Measurements from ENCODE around the gene SUSD1. TPM values are rescaled to one million over a fixed set of nuclear protein-coding genes. Genes with fewer than 3 reads are reported as not detected.

SUSD1 gene
- total RNA-seq, 1 experiment from 2014 or later = 7.9 TPM

GRCh38 chr9:112041199-112041535, 133.9 kb downstream of the SUSD1 start:
- no peaks in the 10 kb centered on the region for H3K9me3 ChIP-seq (ENCODE audit: control insufficient read depth in 1 of 2, insufficient read depth in 1 of 2, low read depth in 1 of 2, low read length in 2 of 2)
- peak overlapping the region in 1 of 2 experiments; percentile 18; a peak in 1 of 4 replicates for H3K4me3 ChIP-seq (replicated peaks in 1 of 2; ENCODE audit: low read depth in 1 of 2, low read length in 2 of 2)
- DNase-seq (ENCODE audit: low read depth, low spot score) (no peak), ATAC-seq (no peak; the same call in 1 of the 2 replicates)
- TF ChIP-seq RAD21 (IDR thresholded peaks at IDR 0.05; ENCODE audit: low read depth) (no peak), ZFX (IDR thresholded peaks at IDR 0.05) (no peak), CEBPB (IDR thresholded peaks at IDR 0.05; ENCODE audit: low read depth) (no peak), CTCF (IDR thresholded peaks at IDR 0.05 in 2 of 3, conservative IDR thresholded peaks at IDR 0.05 in 1 of 3; ENCODE audit: borderline replicate concordance in 1 of 3, insufficient read depth in 1 of 3, low read depth in 2 of 3, low read length in 2 of 3) (no peak), SIN3A (IDR thresholded peaks at IDR 0.05; ENCODE audit: low read depth) (no peak), JUND (IDR thresholded peaks at IDR 0.05) (no peak), EZH2 (IDR thresholded peaks at IDR 0.05) (no peak), ELF1 (IDR thresholded peaks at IDR 0.05; ENCODE audit: borderline replicate concordance, low read depth) (no peak), CBX3 (IDR thresholded peaks at IDR 0.05; ENCODE audit: low read depth) (no peak), ZNF274 (IDR thresholded peaks at IDR 0.05; ENCODE audit: low read depth, low read length) (no peak), EZH2phosphoT487 (IDR thresholded peaks at IDR 0.05; ENCODE audit: borderline replicate concordance) (no peak), SRF (IDR thresholded peaks at IDR 0.05; ENCODE audit: low read depth) (no peak), SP1 (IDR thresholded peaks at IDR 0.05; ENCODE audit: low read depth) (no peak), FOSL1 (IDR thresholded peaks at IDR 0.05; ENCODE audit: low read depth) (no peak)
- TF ChIP-seq, protein P1, sequence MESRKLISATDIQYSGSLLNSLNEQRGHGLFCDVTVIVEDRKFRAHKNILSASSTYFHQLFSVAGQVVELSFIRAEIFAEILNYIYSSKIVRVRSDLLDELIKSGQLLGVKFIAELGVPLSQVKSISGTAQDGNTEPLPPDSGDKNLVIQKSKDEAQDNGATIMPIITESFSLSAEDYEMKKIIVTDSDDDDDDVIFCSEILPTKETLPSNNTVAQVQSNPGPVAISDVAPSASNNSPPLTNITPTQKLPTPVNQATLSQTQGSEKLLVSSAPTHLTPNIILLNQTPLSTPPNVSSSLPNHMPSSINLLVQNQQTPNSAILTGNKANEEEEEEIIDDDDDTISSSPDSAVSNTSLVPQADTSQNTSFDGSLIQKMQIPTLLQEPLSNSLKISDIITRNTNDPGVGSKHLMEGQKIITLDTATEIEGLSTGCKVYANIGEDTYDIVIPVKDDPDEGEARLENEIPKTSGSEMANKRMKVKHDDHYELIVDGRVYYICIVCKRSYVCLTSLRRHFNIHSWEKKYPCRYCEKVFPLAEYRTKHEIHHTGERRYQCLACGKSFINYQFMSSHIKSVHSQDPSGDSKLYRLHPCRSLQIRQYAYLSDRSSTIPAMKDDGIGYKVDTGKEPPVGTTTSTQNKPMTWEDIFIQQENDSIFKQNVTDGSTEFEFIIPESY (IDR thresholded peaks at IDR 0.05; ENCODE audit: extremely low read depth, insufficient replicate concordance, low read length) = no peak
- TF ChIP-seq, protein P2, sequence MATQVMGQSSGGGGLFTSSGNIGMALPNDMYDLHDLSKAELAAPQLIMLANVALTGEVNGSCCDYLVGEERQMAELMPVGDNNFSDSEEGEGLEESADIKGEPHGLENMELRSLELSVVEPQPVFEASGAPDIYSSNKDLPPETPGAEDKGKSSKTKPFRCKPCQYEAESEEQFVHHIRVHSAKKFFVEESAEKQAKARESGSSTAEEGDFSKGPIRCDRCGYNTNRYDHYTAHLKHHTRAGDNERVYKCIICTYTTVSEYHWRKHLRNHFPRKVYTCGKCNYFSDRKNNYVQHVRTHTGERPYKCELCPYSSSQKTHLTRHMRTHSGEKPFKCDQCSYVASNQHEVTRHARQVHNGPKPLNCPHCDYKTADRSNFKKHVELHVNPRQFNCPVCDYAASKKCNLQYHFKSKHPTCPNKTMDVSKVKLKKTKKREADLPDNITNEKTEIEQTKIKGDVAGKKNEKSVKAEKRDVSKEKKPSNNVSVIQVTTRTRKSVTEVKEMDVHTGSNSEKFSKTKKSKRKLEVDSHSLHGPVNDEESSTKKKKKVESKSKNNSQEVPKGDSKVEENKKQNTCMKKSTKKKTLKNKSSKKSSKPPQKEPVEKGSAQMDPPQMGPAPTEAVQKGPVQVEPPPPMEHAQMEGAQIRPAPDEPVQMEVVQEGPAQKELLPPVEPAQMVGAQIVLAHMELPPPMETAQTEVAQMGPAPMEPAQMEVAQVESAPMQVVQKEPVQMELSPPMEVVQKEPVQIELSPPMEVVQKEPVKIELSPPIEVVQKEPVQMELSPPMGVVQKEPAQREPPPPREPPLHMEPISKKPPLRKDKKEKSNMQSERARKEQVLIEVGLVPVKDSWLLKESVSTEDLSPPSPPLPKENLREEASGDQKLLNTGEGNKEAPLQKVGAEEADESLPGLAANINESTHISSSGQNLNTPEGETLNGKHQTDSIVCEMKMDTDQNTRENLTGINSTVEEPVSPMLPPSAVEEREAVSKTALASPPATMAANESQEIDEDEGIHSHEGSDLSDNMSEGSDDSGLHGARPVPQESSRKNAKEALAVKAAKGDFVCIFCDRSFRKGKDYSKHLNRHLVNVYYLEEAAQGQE (IDR thresholded peaks at IDR 0.05; ENCODE audit: low read depth) = no peak
- H3K4me2 ChIP-seq (ENCODE audit: low read length) = peak overlapping the region; percentile 67
- no peaks in the 10 kb centered on the region for H3K36me3 ChIP-seq (ENCODE audit: control insufficient read depth in 1 of 2, insufficient read depth in 2 of 2, low read length in 2 of 2)
- H3K79me2 ChIP-seq (ENCODE audit: insufficient read depth, low read length) = no peaks in the 10 kb centered on the region
- POLR2A ChIA-PET = interaction anchor here (1.4 kb wide), 1 partner anchor 28 kb away, joined by 3 read pairs; no protein-coding TSS in a partner anchor
- intact Hi-C loops (cut with micrococcal nuclease) = no loop called here
- H3K27ac ChIP-seq (ENCODE audit: low read depth, low read length) = peak overlapping the region; percentile 37; the same call in 1 of the 2 replicates
- BruUV-seq (replicated peaks) = no TSS peak
- no peaks in the 10 kb centered on the region for H3K27me3 ChIP-seq (ENCODE audit: insufficient read depth, low read length)
- CTCF ChIA-PET = no interaction called here
- H4K20me1 ChIP-seq (ENCODE audit: insufficient read depth) = no peaks in the 10 kb centered on the region
- RAD21 ChIA-PET (ENCODE audit: low non-redundant PET in 1 of 2, low total read pairs in 2 of 2, uncharacterized antibody in 2 of 2, unreplicated experiment in 2 of 2) = no interaction called here
- H3K4me1 ChIP-seq (ENCODE audit: control insufficient read depth in 1 of 2, insufficient read depth in 2 of 2, low read length in 2 of 2) = peaks cover 21 to 73% of the 10 kb centered on the region in 2 experiments
- peak overlapping the region; percentile 8; the same call in 1 of the 2 replicates for H3K9ac ChIP-seq (ENCODE audit: low read length)
- no peak overlapping the region for H2AFZ ChIP-seq (ENCODE audit: low read depth, low read length, poor library complexity, severe bottlenecking)
- H3K9me2 ChIP-seq (ENCODE audit: insufficient read depth) = no peaks in the 10 kb centered on the region

Measured in HCT116 (cell line).